Transverse colon (tissue), 4 donors: ENCODE measurements around the gene ERP29.

Experiments used
- POLR2A ChIP-seq: fragments of 450-650 bp; IDR thresholded peaks from one replicate; pipeline ENCODE4 v1.6.1; 2016; ENCODE audit warnings: antibody characterized with exemption, mild to moderate bottlenecking, moderate library complexity
- POLR2AphosphoS5 ChIP-seq, 3 donors: sonication (generic); formaldehyde crosslinking; IDR thresholded peaks; one replicate each; pipeline ENCODE4 v1.6.1; 2016; ENCODE audit warnings: antibody characterized with exemption in 3 of 3
- TF ChIP-seq, protein P1 (sequence below), 5 experiments: fragments of 200-600 bp in 3 of 5; fragments of 450-650 bp in 2 of 5; sonication (generic) in 3 of 5; IDR thresholded peaks; 1 replicate in 2 of 5; 2 replicates in 3 of 5; pipeline ENCODE4 v1.5.1; 2016 to 2017; ENCODE audit warnings: antibody characterized with exemption in 5 of 5, inconsistent platforms in 3 of 5, mild to moderate bottlenecking in 2 of 5, moderate library complexity in 1 of 5

DNA sequence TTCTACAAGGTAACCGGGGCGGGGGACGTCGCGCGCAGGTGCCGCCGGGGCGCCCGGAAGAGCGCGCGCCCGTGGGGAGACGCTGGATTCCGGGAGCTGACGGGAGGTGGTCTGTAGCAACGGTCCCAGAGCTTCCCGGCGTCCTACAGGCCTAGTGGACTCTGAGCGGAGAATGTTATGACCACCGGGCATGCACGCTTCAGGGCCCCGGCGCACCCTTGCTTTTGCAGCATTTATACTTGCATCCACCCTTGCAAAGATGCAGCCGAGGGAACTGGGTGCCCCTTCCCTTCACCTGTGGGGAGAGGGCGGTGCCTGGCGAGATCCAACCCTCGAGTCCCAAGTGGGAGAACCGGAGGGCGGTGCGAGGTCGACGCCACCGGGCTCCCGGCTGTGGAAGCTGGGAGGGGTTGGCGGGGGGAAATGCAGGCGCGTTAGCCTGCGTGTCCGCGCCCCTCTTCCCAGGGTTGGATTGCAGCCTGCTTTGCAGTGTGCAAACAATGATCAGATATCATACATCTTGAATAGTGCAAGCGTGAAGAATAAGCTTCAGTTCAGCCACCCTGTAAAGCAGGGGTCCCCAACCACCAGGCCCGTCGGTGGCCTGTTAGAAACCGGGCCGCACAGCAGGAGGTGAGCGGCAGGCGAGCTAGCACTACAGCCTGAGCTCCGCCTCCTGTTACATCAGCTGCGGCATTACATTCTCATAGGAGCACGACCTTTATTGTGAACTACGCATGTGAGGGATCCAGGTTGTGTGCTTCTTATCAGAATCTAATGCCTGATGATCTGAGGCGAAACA, 576 bp downstream of the ERP29 start:
- peak; percentile 69 to 84 (median 75) for TF ChIP-seq POLR2AphosphoS5 (IDR thresholded peaks at IDR 0.05)
- TF ChIP-seq, protein P1, sequence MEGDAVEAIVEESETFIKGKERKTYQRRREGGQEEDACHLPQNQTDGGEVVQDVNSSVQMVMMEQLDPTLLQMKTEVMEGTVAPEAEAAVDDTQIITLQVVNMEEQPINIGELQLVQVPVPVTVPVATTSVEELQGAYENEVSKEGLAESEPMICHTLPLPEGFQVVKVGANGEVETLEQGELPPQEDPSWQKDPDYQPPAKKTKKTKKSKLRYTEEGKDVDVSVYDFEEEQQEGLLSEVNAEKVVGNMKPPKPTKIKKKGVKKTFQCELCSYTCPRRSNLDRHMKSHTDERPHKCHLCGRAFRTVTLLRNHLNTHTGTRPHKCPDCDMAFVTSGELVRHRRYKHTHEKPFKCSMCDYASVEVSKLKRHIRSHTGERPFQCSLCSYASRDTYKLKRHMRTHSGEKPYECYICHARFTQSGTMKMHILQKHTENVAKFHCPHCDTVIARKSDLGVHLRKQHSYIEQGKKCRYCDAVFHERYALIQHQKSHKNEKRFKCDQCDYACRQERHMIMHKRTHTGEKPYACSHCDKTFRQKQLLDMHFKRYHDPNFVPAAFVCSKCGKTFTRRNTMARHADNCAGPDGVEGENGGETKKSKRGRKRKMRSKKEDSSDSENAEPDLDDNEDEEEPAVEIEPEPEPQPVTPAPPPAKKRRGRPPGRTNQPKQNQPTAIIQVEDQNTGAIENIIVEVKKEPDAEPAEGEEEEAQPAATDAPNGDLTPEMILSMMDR (IDR thresholded peaks at IDR 0.05): peak in 2 of 5 experiments; percentile 33
- peak; percentile 7 for TF ChIP-seq POLR2A
